ENCODE data around the gene STIM2.

STIM2 gene

DNA sequence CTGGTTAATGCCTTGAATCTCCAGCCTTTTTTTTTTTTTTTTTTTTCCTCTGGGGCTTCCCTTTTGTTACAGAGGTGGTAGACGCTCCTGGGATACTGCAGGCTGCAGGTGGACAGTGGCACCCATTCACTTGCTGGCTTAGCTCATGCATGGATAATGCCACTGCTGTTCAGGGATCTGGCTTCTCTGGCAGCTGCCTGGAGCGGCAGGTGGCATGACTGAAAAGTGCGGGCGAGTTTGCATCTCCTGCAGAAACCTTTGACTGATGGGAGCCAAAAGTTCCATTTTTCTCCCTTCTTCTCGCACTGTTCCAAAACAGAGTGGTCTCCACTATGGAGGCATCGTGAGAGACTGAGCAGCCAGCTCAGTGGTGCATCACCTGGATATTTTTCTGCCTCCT lies 5.9 kb upstream of the STIM2 start:
- no peak overlapping the region for H3K4me3 ChIP-seq (replicated peaks; ENCODE audit: low read depth, low read length)
- no peak for TF ChIP-seq CTCF (IDR thresholded peaks at IDR 0.05; ENCODE audit: low read length, missing control alignments)
- no peak for DNase-seq (ENCODE audit: low read depth)

DNA sequence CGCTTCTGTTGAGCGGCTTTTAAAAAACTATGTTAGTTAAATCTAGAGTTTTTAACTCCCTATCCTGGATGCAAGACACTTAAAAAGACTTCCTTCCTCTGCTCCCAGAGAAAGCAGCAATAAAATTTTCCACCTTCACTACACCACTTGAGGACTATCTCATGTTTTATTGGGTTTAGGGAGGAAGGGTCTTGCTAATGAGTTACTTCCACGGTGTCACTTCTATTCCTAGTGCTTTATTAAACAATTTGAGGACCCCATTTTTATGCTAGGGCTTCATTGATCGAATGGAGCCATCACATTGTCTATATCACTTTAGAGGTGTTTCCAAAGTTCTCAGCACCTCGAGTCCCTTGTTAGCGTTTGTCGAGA lies 3.7 kb upstream of the STIM2 start:
- no peak for DNase-seq (ENCODE audit: low read depth)
- H3K4me3 ChIP-seq (replicated peaks; ENCODE audit: low read depth, low read length): peak overlapping the region; percentile 87
- no peak for TF ChIP-seq CTCF (IDR thresholded peaks at IDR 0.05; ENCODE audit: low read length, missing control alignments)

DNA sequence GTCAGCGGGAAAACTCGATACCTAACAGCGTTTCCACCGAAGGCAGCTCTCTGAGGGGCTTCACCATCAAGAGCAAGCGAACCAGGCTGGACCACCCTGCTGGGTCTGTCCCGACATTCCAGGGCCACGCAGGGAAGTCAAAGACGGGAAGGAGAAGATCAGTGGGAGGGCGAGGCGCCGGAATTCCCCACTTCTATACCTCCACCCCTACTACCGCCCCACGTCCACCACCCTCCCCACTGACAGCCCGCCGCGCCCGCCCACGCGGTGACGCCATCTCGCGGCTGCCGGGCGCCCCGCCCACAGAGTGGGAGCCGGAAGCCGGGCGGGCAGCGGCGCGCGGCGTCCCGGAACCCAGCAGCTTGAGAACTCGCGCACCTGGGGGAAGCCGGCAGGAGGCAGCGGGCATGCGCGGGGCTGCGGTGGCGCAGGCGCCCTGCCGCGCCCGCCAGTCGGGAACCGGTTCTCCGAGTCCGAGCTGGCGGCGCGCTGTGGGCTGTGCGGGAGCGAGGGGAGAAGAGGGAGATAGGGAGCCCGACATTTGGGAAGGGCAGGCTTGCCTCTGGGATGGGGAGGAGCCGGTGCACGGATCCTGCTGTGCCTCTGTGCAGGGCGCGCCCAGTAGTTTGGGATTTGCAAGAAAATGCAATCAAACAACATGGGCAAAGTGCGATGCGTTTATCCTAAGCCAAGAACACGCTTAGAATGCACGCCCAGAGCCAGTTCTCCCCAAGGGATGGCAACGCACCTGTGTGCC lies 3.2 kb upstream of the STIM2 start:
- DNase-seq (ENCODE audit: low read depth): peak; percentile 85
- TF ChIP-seq CTCF (IDR thresholded peaks at IDR 0.05; ENCODE audit: low read length, missing control alignments): no peak
- H3K4me3 ChIP-seq (replicated peaks; ENCODE audit: low read depth, low read length): peak overlapping the region; percentile 87

- peak overlapping the region; percentile 87 for H3K4me3 ChIP-seq (replicated peaks; ENCODE audit: low read depth, low read length)
- no peak for TF ChIP-seq CTCF (IDR thresholded peaks at IDR 0.05; ENCODE audit: low read length, missing control alignments)
- DNase-seq (ENCODE audit: low read depth): no peak
Measured at GRCh38 chr4:26858035-26858918, 2.4 kb upstream of the STIM2 start.

DNA sequence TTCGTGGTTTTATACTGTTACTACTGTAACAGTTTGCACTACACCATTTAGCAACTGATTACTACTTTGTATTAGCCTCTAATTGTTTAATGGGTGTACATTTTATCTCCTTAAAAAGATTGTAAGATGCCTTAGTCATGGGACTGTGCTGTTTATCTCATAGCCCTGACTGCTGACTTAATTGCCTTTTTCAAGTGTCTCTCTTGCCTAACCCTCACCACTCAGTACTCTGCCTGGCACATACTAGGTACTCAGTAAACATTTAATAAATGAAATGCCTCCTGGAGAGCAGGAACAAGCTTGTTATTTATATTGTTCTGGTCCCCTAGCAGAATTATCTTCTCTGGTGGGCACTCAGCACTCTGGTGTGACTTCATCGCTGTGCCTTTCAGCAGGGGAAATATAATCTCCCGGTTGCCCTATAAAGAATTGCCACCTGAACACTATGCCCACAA lies 1.7 kb upstream of the STIM2 start:
- no peak for TF ChIP-seq CTCF (IDR thresholded peaks at IDR 0.05; ENCODE audit: low read length, missing control alignments)
- DNase-seq (ENCODE audit: low read depth): no peak
- peak overlapping the region; percentile 87 for H3K4me3 ChIP-seq (replicated peaks; ENCODE audit: low read depth, low read length)

- H3K4me3 ChIP-seq (replicated peaks; ENCODE audit: low read depth, low read length): peak overlapping the region; percentile 89
- no peak for DNase-seq (ENCODE audit: low read depth)
- no peak for TF ChIP-seq CTCF (IDR thresholded peaks at IDR 0.05; ENCODE audit: low read length, missing control alignments)
Measured at GRCh38 chr4:26859762-26860156, 882 bp upstream of the STIM2 start.

Measured in fibroblast of pulmonary artery (primary cell).